HepG2 (cell line): ENCODE results near the gene GOLGA6D. TPM values are rescaled to one million over a fixed set of nuclear protein-coding genes. Genes with fewer than 3 reads are reported as not detected.

ENCODE experiments used
- ATF4 ChIP-seq, 2 experiments: fragments of 450-650 bp in 1 of 2; sonication (generic) in 1 of 2; formaldehyde crosslinking; IDR thresholded peaks; 2 replicates each; pipeline versions ENCODE4 v1.5.0 to v1.8.0; 2020 to 2022; ENCODE audit warnings: mild to moderate bottlenecking in 1 of 2, missing genetic modification reagents in 1 of 2
- BCL3 ChIP-seq: sonication (generic); formaldehyde crosslinking; IDR thresholded peaks from 2 replicates; pipeline ENCODE4 v1.5.1; 2020; ENCODE audit warnings: mild to moderate bottlenecking, missing genetic modification reagents, moderate library complexity
- CEBPG ChIP-seq: IDR thresholded peaks from 2 replicates; pipeline ENCODE4 v1.6.1; 2016
- CENPBD1 ChIP-seq: sonication (generic); formaldehyde crosslinking; IDR thresholded peaks from 2 replicates; pipeline ENCODE4 v1.8.0; 2022; ENCODE audit warnings: missing genetic modification reagents, low read depth, mild to moderate bottlenecking, borderline replicate concordance
- HIVEP1 ChIP-seq: sonication (generic); formaldehyde crosslinking; IDR thresholded peaks from 2 replicates; pipeline ENCODE4 v1.4.0; 2020; ENCODE audit warnings: mild to moderate bottlenecking, missing genetic modification reagents
- HMGXB4 ChIP-seq, 2 experiments: sonication (generic) in 1 of 2; formaldehyde crosslinking in 1 of 2; IDR thresholded peaks; 2 replicates each; pipeline versions ENCODE4 v1.4.0 to v1.6.1; 2018 to 2020; ENCODE audit warnings: missing genetic modification reagents in 2 of 2, borderline replicate concordance in 1 of 2, low read depth in 1 of 2, mild to moderate bottlenecking in 1 of 2, missing biosample characterization in 1 of 2
- HNRNPL ChIP-seq: fragments of 200-400 bp; formaldehyde crosslinking; IDR thresholded peaks from 2 replicates; pipeline ENCODE4 v1.6.1; 2017; ENCODE audit warnings: mild to moderate bottlenecking, low read depth, low read length
- MAF1 ChIP-seq: sonication (generic); formaldehyde crosslinking; IDR thresholded peaks from 2 replicates; pipeline ENCODE4 v1.5.0; 2020; ENCODE audit warnings: missing genetic modification reagents, borderline replicate concordance
- MXD4 ChIP-seq: IDR thresholded peaks from 2 replicates; pipeline ENCODE4 v1.6.1; 2016; ENCODE audit warnings: mild to moderate bottlenecking, missing biosample characterization, missing genetic modification reagents
- NFYC ChIP-seq: IDR thresholded peaks from 2 replicates; pipeline ENCODE4 v1.6.1; 2016; ENCODE audit warnings: missing genetic modification reagents, missing compliant biosample characterization
- SALL2 ChIP-seq: sonication (generic); formaldehyde crosslinking; IDR thresholded peaks from 2 replicates; pipeline ENCODE4 v1.8.1; 2023; ENCODE audit warnings: mild to moderate bottlenecking, missing genetic modification reagents, inconsistent platforms
- TBX3 ChIP-seq: fragments of 450-650 bp; IDR thresholded peaks from 2 replicates; pipeline ENCODE4 v1.6.1; 2017; ENCODE audit warnings: antibody characterized with exemption, mild to moderate bottlenecking, inconsistent platforms, borderline replicate concordance
- YY1 ChIP-seq: IDR thresholded peaks from 2 replicates; pipeline ENCODE4 v1.6.1; 2011; ENCODE audit warnings: low read length, low read depth, moderate library complexity, mild to moderate bottlenecking; ENCODE audit not compliant: insufficient read depth, insufficient replicate concordance
- ZBTB25 ChIP-seq: IDR thresholded peaks from 2 replicates; pipeline ENCODE4 v1.6.1; 2018; ENCODE audit warnings: missing genetic modification reagents
- ZEB1 ChIP-seq: IDR thresholded peaks from 2 replicates; pipeline ENCODE4 v1.6.1; 2012; ENCODE audit warnings: mild to moderate bottlenecking, low read depth, inconsistent platforms; ENCODE audit not compliant: insufficient replicate concordance
- ZNF251 ChIP-seq: sonication (generic); formaldehyde crosslinking; IDR thresholded peaks from 2 replicates; pipeline ENCODE4 v1.9.0; 2021; ENCODE audit warnings: mild to moderate bottlenecking, missing genetic modification reagents
- ZNF691 ChIP-seq: sonication (generic); formaldehyde crosslinking; IDR thresholded peaks from 2 replicates; pipeline ENCODE4 v1.4.0; 2020; ENCODE audit warnings: missing genetic modification reagents, low read depth, mild to moderate bottlenecking, borderline replicate concordance
- ZNF724P ChIP-seq: sonication (generic); formaldehyde crosslinking; IDR thresholded peaks from 2 replicates; pipeline ENCODE4 v1.8.0; 2022; ENCODE audit warnings: missing genetic modification reagents, borderline replicate concordance
- ZNF747 ChIP-seq: sonication (generic); formaldehyde crosslinking; IDR thresholded peaks from 2 replicates; pipeline ENCODE4 v1.8.1; 2023; ENCODE audit warnings: missing genetic modification reagents, mild to moderate bottlenecking, borderline replicate concordance
- ZNF841 ChIP-seq: sonication (generic); formaldehyde crosslinking; IDR thresholded peaks from 2 replicates; pipeline ENCODE4 v1.8.1; 2023; ENCODE audit warnings: missing genetic modification reagents, borderline replicate concordance
- polyA plus RNA-seq, 8 experiments: library from polyadenylated mRNA; depleted of rRNA in 3 of 8; stranded (reverse) in 7 of 8; unstranded in 1 of 8; fragments of >200 nt; fragmentation: Illumina TruSeq in 4 of 8; extraction: Trizol in 4 of 8; gene quantifications; 2 replicates each; pipeline versions ENCODE4 v1.2.1 to v1.2.3, GENCODE V29; 2011 to 2016; ENCODE audit warnings: low read depth in 4 of 8, missing spikeins in 1 of 8, mixed read lengths in 1 of 8; ENCODE audit not compliant: insufficient read depth in 1 of 8
- total RNA-seq, 5 experiments: library from RNA; depleted of rRNA; stranded (reverse); fragments of >200 nt; fragmentation: Illumina TruSeq; extraction: Trizol; gene quantifications; 2 replicates each; pipeline ENCODE4 v1.2.3, GENCODE V29; 2016; ENCODE audit warnings: low read depth in 1 of 5

The GOLGA6D gene
- total and polyA plus RNA-seq, 2 of the 13 experiments (the other 11 are each of a cell fraction or from before 2014, with no cell fraction given) = 0.04 TPM; not detected in 1

- TF ChIP-seq CENPBD1 (CRISPR knock-in tag) (no peak), SALL2 (peak; percentile 55; the same call in 1 of the 2 replicates), NFYC (CRISPR knock-in tag) (no peak), ZBTB25 (CRISPR knock-in tag) (peak; percentile 78), ZNF747 (CRISPR knock-in tag) (peak; percentile 15; the same call in 1 of the 2 replicates), YY1 (peak; percentile 69), ZNF841 (no peak), ZNF251 (CRISPR knock-in tag) (no peak), MXD4 (CRISPR knock-in tag) (peak; percentile 86), HIVEP1 (CRISPR knock-in tag) (peak; percentile 92), HMGXB4 (CRISPR knock-in tag; IDR thresholded peaks at IDR 0.05; ENCODE audit: borderline replicate concordance in 1 of 2, low read depth in 1 of 2) (peak; percentile 52 to 78; a peak in 3 of 4 replicates), MAF1 (peak; percentile 68; the same call in 1 of the 2 replicates), BCL3 (CRISPR knock-in tag) (no peak), ZEB1 (no peak), CEBPG (0 out of 2 replicates have a peak, but pooled peaks have one; percentile 48), ATF4 (CRISPR knock-in tag; IDR thresholded peaks at IDR 0.05) (peak in 1 of 2 experiments; percentile 51; a peak in 3 of 4 replicates), ZNF691 (peak; percentile 48; the same call in 1 of the 2 replicates), HNRNPL (0 out of 2 replicates have a peak, but pooled peaks have one; percentile 43), ZNF724P (CRISPR knock-in tag) (peak; percentile 36; the same call in 1 of the 2 replicates), TBX3 (no peak)
Measured at GRCh38 chr15:75335705-75336355, 53.2 kb downstream of the GOLGA6D start, which contains the start of gene COMMD4 (continued).
